AG04450 (cell line): ENCODE data around the gene SLC25A28. TPM values are rescaled to one million over a fixed set of nuclear protein-coding genes. Genes with fewer than 3 reads are reported as not detected.
A peak's percentile ranks its signal among the peaks of the same experiment; 100 is the strongest.

Source experiments
- CTCF ChIA-PET: fragments of 300-600, 350-600 bp; formaldehyde crosslinking; extraction: SDS; loops from one replicate; lab custom pipeline; 2022; ENCODE audit warnings: antibody characterized with exemption, inconsistent platforms; lab: Charles Lee
- POLR2A ChIA-PET: fragments of 350-600 bp; formaldehyde crosslinking; extraction: SDS; loops from one replicate; lab custom pipeline; 2021; ENCODE audit warnings: antibody characterized with exemption, inconsistent platforms; lab: Yijun Ruan, JAX
- DNase-seq: peaks from one replicate; pipeline ENCODE4 v3.0.0-alpha.2; 2011; ENCODE audit warnings: low read depth, low spot score
- H3K27ac ChIP-seq: one replicate; pipeline ENCODE4 v1.5.1; 2012; ENCODE audit warnings: low read depth, low read length, control low read depth
- H3K27me3 ChIP-seq: one replicate; pipeline ENCODE4 v1.6.0; 2012; ENCODE audit warnings: low read length; ENCODE audit not compliant: control insufficient read depth, insufficient read depth
- H3K4me3 ChIP-seq: 2 replicates; pipeline ENCODE4 v1.5.1; 2011; ENCODE audit warnings: mild to moderate bottlenecking, low read depth, low read length, control low read depth
- H3K9me3 ChIP-seq: 2 replicates; pipeline ENCODE4 v1.5.1; 2012; ENCODE audit warnings: low read length; ENCODE audit not compliant: control insufficient read depth, insufficient read depth
- CTCF ChIP-seq: IDR thresholded peaks from 2 replicates; pipeline ENCODE4 v1.5.1; 2011; ENCODE audit warnings: low read depth, low read length, control low read depth, inconsistent platforms
- polyA plus RNA-seq: library from polyadenylated mRNA; depleted of rRNA; stranded (reverse); fragments of >200 nt; gene quantifications from 2 replicates; pipeline ENCODE4 v1.2.3, GENCODE V29; 2011

Gene SLC25A28
- polyA plus RNA-seq, 1 experiment, result 20.4 TPM

DNA sequence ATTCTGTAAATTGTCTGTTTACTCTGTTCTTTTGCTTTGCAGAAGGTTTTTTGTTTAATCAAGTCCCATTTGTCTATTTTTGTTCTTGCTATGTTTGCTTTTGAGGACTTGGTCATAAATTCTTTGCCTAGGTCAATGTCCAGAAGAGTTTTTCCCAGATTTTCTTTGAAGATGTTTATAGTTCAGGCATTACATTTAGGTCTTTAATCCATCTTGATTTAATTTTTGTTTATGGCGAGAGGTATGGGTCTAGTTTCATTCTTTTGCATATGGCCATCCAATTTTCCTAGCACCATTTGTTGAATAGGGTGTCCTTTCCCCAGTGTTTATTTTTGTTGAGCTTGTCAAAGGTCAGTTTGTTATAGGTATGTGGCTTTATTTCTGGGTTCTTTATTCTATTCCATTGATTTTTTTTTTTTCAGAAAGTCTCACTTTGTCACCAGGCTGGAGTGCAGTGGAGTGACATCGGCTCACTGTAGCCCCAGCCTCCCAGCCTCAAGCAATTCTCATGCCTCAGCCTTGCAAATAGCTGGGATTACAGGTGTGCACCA, 27.4 kb upstream of the SLC25A28 start:
- no peaks in the 10 kb centered on the region for H3K27me3 ChIP-seq
- ChIA-PET POLR2A (no interaction called here), CTCF (no interaction called here)
- no peak for TF ChIP-seq CTCF
- H3K4me3 ChIP-seq, result no peak overlapping the region
- peaks cover 6% of the 10 kb centered on the region for H3K9me3 ChIP-seq
- DNase-seq, result no peak
- no peak overlapping the region for H3K27ac ChIP-seq

DNA sequence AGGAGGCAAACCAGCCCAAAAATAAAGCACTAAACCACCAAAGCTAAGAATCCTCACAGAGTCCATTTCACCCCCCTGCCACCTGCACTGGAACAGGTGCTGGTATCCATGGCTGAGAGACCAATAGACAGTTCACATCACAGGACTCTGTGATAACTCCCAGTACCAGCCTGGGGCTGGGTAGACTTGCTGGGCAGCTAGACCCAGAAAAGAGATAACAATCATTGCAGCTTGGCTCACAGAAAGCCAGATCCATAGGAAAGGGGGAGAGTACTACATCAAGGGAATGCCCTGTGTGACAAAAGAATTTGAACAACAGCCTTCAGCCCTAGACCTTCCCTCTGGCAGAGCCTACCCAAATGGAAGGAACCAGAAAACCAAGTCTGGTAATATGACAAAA, 13.6 kb upstream of the SLC25A28 start:
- no peaks in the 10 kb centered on the region for H3K9me3 ChIP-seq
- H3K4me3 ChIP-seq, result no peak overlapping the region
- H3K27ac ChIP-seq, result no peak overlapping the region
- ChIA-PET POLR2A (no interaction called here), CTCF (interaction anchor here (1.5 kb wide), 1 partner anchor 18 kb away, joined by 3 read pairs; no protein-coding TSS in a partner anchor)
- peaks cover 3% of the 10 kb centered on the region for H3K27me3 ChIP-seq
- TF ChIP-seq CTCF, result no peak
- DNase-seq, result no peak

GRCh38 chr10:99631496-99631895, 11.3 kb upstream of the SLC25A28 start:
- ChIA-PET POLR2A (interaction anchor here (0.6 to 1.3 kb wide), 3 partner anchors 10 to 29 kb away, joined by 4 to 7 read pairs (median 4); partner anchors contain the start of gene SLC25A28), CTCF (interaction anchor here (0.6 to 3.8 kb wide), 12 partner anchors 10 to 414 kb away, joined by 3 to 47 read pairs (median 4); partner anchors contain the start of genes ENTPD7 and SLC25A28)
- Histone ChIP-seq H3K27ac (peak overlapping the region; percentile 61), H3K27me3 (peaks cover 3% of the 10 kb centered on the region), H3K9me3 (no peaks in the 10 kb centered on the region), H3K4me3 (no peak overlapping the region)
- no peak for DNase-seq
- TF ChIP-seq CTCF, result no peak

DNA sequence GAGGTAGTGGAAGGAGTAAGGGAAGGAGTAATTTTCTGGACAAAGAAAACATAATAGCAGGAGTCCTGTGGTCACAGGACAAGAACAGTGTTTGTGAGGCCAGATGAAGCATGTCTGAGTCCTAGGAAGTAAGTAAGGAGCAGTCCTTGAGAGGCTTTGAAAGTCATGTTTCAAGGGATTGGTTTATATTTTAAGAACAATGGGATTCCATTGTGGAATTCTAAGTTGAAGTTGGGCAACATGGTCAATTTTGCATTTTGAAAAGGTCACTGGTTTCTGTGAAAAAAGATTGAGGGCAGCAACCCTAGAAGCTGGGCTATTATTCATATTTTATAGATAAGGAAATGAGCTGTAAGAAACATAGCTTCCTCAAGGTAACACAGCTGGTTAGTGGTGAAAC, 10.8 kb upstream of the SLC25A28 start:
- no peak for TF ChIP-seq CTCF
- POLR2A ChIA-PET, result interaction anchor here (0.6 to 1.3 kb wide), 2 partner anchors 9 to 10 kb away, joined by 4 to 7 read pairs; partner anchors contain the start of gene SLC25A28
- no peak for DNase-seq
- Histone ChIP-seq H3K27me3 (peaks cover 3% of the 10 kb centered on the region), H3K27ac (peak overlapping the region; percentile 47), H3K9me3 (no peaks in the 10 kb centered on the region), H3K4me3 (no peak overlapping the region)
- CTCF ChIA-PET, result interaction anchor here (0.6 to 3.8 kb wide), 13 partner anchors 9 to 415 kb away, joined by 3 to 47 read pairs (median 4); partner anchors contain the start of genes ENTPD7 and SLC25A28

DNA sequence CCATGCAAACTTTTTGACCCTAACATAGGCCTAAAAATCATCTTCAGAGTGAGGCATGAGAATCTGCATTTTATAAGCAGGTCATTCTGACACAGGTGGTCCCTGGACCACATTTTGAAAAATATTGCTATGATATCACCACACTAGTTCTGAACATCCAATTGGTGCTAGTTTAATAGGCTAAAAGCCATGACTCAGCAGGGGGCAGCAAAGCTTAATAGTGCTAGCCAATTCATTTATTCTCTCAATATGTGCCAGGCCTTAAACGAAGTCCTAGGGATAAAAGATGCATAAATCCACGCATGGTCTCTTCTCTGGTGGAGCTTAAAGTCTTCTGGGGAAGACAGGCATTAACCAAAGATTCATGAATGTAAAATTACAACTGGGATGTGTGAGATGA, 10.2 kb upstream of the SLC25A28 start:
- H3K27me3 ChIP-seq, result peaks cover 3% of the 10 kb centered on the region
- DNase-seq, result peak; percentile 20
- H3K9me3 ChIP-seq, result no peaks in the 10 kb centered on the region
- no peak overlapping the region for H3K4me3 ChIP-seq
- CTCF ChIA-PET, result interaction anchor here (0.6 to 3.8 kb wide), 14 partner anchors 9 to 1252 kb away, joined by 3 to 47 read pairs (median 6); partner anchors contain the start of genes ENTPD7 and SLC25A28
- peak; percentile 59 for TF ChIP-seq CTCF
- no peak overlapping the region for H3K27ac ChIP-seq
- POLR2A ChIA-PET, result no interaction called here
